ENCODE data around the gene FYB2. TPM values are rescaled to one million over a fixed set of nuclear protein-coding genes. Genes with fewer than 3 reads are reported as not detected.

Gene FYB2
- total RNA-seq, 1 experiment from 2014 or later: 0.48 TPM

- H3K4me2 ChIP-seq (ENCODE audit: insufficient read depth, insufficient read length, low read length): no peak overlapping the region
- H4K8ac ChIP-seq (replicated peaks; ENCODE audit: insufficient read length, low read depth, low read length): no peak overlapping the region
- no peak overlapping the region for H2BK120ac ChIP-seq (ENCODE audit: low read depth, low read length, poor library complexity, severe bottlenecking)
- no peaks in the 10 kb centered on the region for H3K79me2 ChIP-seq (ENCODE audit: insufficient read depth, low read length)
- peaks cover 0 to 5% (median 0%) of the 10 kb centered on the region in 3 experiments; a peak in 1 of 7 replicates for H3K36me3 Mint-ChIP-seq (ENCODE audit: insufficient read depth in 1 of 3, low read depth in 3 of 3)
- H3K4me3 Mint-ChIP-seq: no peak overlapping the region
- peaks cover 0 to 5% of the 10 kb centered on the region in 2 experiments; a peak in 1 of 5 replicates for H3K9me3 Mint-ChIP-seq
- DNase-seq: no peak
- no peak overlapping the region for H2BK12ac ChIP-seq (ENCODE audit: insufficient read length, low read depth, low read length)
- no peaks in the 10 kb centered on the region for H3K27me3 ChIP-seq (ENCODE audit: insufficient read depth, low read length)
- no peak overlapping the region for H3K4ac ChIP-seq (ENCODE audit: low read depth, low read length)
- no peak overlapping the region for H3K23ac ChIP-seq (ENCODE audit: insufficient read length, low read depth, low read length)
- no peak overlapping the region for H4K5ac ChIP-seq (ENCODE audit: insufficient read length, low read depth, low read length)
- no peak overlapping the region for H2AK5ac ChIP-seq (ENCODE audit: insufficient read length, low read length)
- no peak overlapping the region for H3K56ac ChIP-seq (ENCODE audit: insufficient read length, low read depth, low read length)
- H3K4me1 Mint-ChIP-seq: peaks cover 15 to 25% of the 10 kb centered on the region in 2 experiments
- peaks cover 26% of the 10 kb centered on the region for H3K27me3 Mint-ChIP-seq (ENCODE audit: low read depth)
- H3K79me1 ChIP-seq (ENCODE audit: insufficient read depth, low read depth, low read length, poor library complexity, severe bottlenecking): no peaks in the 10 kb centered on the region
- H3K9ac ChIP-seq (ENCODE audit: extremely low read depth, insufficient read length, low read length): no peak overlapping the region
- H3K27ac Mint-ChIP-seq: no peak overlapping the region
- no peak overlapping the region for H3T11ph ChIP-seq (ENCODE audit: low read length)
- no peaks in the 10 kb centered on the region for H3K4me1 ChIP-seq (ENCODE audit: insufficient read depth, low read length)
- no peak for TF ChIP-seq CTCF (conservative IDR thresholded peaks at IDR 0.05)
- H3K23me2 ChIP-seq (ENCODE audit: insufficient read length, low read depth, low read length, poor library complexity, severe bottlenecking): no peaks in the 10 kb centered on the region
- H3K14ac ChIP-seq (ENCODE audit: insufficient read depth, low read length): no peak overlapping the region
- no CpG with 5 or more reads among the region's 9 CpGs for WGBS (ENCODE audit: extremely low coverage, insufficient read length, low lambda C conversion rate)
- no peak overlapping the region for H3K27ac ChIP-seq (ENCODE audit: insufficient read length, low read depth, low read length)
- H2BK20ac ChIP-seq (ENCODE audit: low read depth, low read length, poor library complexity, severe bottlenecking): no peak overlapping the region
- H2BK5ac ChIP-seq (ENCODE audit: insufficient read length, low read length): no peak overlapping the region
- no peaks in the 10 kb centered on the region for H4K20me1 ChIP-seq (ENCODE audit: control insufficient read depth, insufficient read depth, insufficient read length)
- H3K18ac ChIP-seq (ENCODE audit: insufficient read length, low read depth, low read length): no peak overlapping the region
- no peak overlapping the region for H2AFZ ChIP-seq (ENCODE audit: low read length)
- no peak overlapping the region for H4K91ac ChIP-seq (ENCODE audit: insufficient read length, low read depth, low read length)
- no peak overlapping the region for H2BK15ac ChIP-seq (ENCODE audit: low read depth, low read length)
- no peaks in the 10 kb centered on the region for H3K9me3 ChIP-seq (ENCODE audit: control insufficient read depth, low read depth, low read length)
Measured at GRCh38 chr1:56844545-56845136, 25.4 kb upstream of the FYB2 start.

Data from H9 (cell line).